HCT116 (cell line): Measurements from ENCODE around the gene PRND. TPM values are rescaled to one million over a fixed set of nuclear protein-coding genes. Genes with fewer than 3 reads are reported as not detected.

Experiments used
- ATAC-seq: fragments of 200-7000 bp; cut with Tn5 transposase; 2 replicates; pipeline ENCODE4 v1.9.1; 2020; ENCODE audit warnings: mild to moderate bottlenecking, moderate library complexity
- BruUV-seq: library from RNA; stranded (reverse); fragments of 400-500 nt; replicated peaks from 2 replicates; lab custom pipeline; 2021; lab: Mats Ljungman, UMichigan
- CTCF ChIA-PET: fragments of 300-600 bp; sonication (Branson Sonifier 250); formaldehyde crosslinking; loops from one replicate; lab custom pipeline; 2021; ENCODE audit warnings: antibody characterized with exemption; lab: Charles Lee
- POLR2A ChIA-PET: fragments of 300-600, 350-600 bp; sonication (Branson Sonifier 250); formaldehyde crosslinking; loops from one replicate; lab custom pipeline; 2021; ENCODE audit warnings: antibody characterized with exemption; lab: Charles Lee
- RAD21 ChIA-PET, 2 experiments: fragments of 300-600 bp; sonication (Branson Sonifier 250); formaldehyde crosslinking; loops; one replicate each; lab custom pipeline; 2023; ENCODE audit warnings: low total read pairs in 2 of 2; ENCODE audit not compliant: uncharacterized antibody in 2 of 2, unreplicated experiment in 2 of 2, low non-redundant PET in 1 of 2; lab: Charles Lee
- DNase-seq: peaks from one replicate; pipeline ENCODE4 v3.0.0-alpha.2; 2010; ENCODE audit warnings: low read depth, low spot score
- H2AFZ ChIP-seq: fragments of 200-600 bp; shearing (Covaris generic), sonication (generic); 2 replicates; pipeline ENCODE4 v1.6.1; 2017; ENCODE audit warnings: low read depth, mixed run types, mixed read lengths, antibody characterized with exemption, low read length; ENCODE audit not compliant: poor library complexity, severe bottlenecking
- H3K27ac ChIP-seq: 2 replicates; pipeline ENCODE4 v1.5.1; 2012; ENCODE audit warnings: low read depth, low read length
- H3K27me3 ChIP-seq: fragments of 200-600 bp; sonication (generic); 2 replicates; pipeline ENCODE4 v1.6.1; 2016; ENCODE audit warnings: mixed run types, low read length, mixed read lengths; ENCODE audit not compliant: insufficient read depth
- H3K36me3 ChIP-seq, 2 experiments: fragments of 200-500 bp in 1 of 2; fragments of 200-600 bp in 1 of 2; sonication (Bioruptor generic) in 1 of 2; sonication (generic) in 1 of 2; 2 replicates each; pipeline versions ENCODE4 v1.5.1 to v1.6.1; 2014 to 2016; ENCODE audit warnings: low read length in 2 of 2, inconsistent platforms in 1 of 2, mixed read lengths in 1 of 2, mixed run types in 1 of 2; ENCODE audit not compliant: insufficient read depth in 2 of 2, control insufficient read depth in 1 of 2
- H3K4me1 ChIP-seq, 2 experiments: fragments of 200-600 bp in 1 of 2; sonication (generic) in 1 of 2; 2 replicates each; pipeline versions ENCODE4 v1.5.1 to v1.6.1; 2012 to 2017; ENCODE audit warnings: low read length in 2 of 2, inconsistent platforms in 1 of 2, mild to moderate bottlenecking in 1 of 2, mixed read lengths in 1 of 2, mixed run types in 1 of 2, moderate library complexity in 1 of 2; ENCODE audit not compliant: insufficient read depth in 2 of 2, control insufficient read depth in 1 of 2
- H3K4me2 ChIP-seq: fragments of 200-600 bp; sonication (generic); 2 replicates; pipeline ENCODE4 v1.6.1; 2017; ENCODE audit warnings: mixed run types, low read length, mixed read lengths
- H3K4me3 ChIP-seq, 2 experiments: fragments of 200-600 bp in 1 of 2; sonication (generic) in 1 of 2; replicated peaks in 1 of 2; 2 replicates each; pipeline ENCODE4 v1.5.1; 2011 to 2016; ENCODE audit warnings: low read length in 2 of 2, control low read depth in 1 of 2, low read depth in 1 of 2, mild to moderate bottlenecking in 1 of 2, mixed read lengths in 1 of 2, mixed run types in 1 of 2
- H3K79me2 ChIP-seq: fragments of 200-600 bp; sonication (generic); 2 replicates; pipeline ENCODE4 v1.6.1; 2017; ENCODE audit warnings: mild to moderate bottlenecking, mixed run types, low read length, moderate library complexity, mixed read lengths; ENCODE audit not compliant: insufficient read depth
- H3K9ac ChIP-seq: fragments of 200-600 bp; sonication (generic); 2 replicates; pipeline ENCODE4 v1.6.1; 2016; ENCODE audit warnings: low read length, mixed read lengths
- H3K9me2 ChIP-seq: fragments of 200-600 bp; sonication (generic), shearing (Covaris generic); 2 replicates; pipeline ENCODE4 v1.6.1; 2017; ENCODE audit warnings: mixed run types, mild to moderate bottlenecking, moderate library complexity; ENCODE audit not compliant: insufficient read depth
- H3K9me3 ChIP-seq, 2 experiments: fragments of 200-500 bp in 1 of 2; fragments of 200-600 bp in 1 of 2; sonication (Bioruptor generic) in 1 of 2; sonication (generic) in 1 of 2; 2 replicates each; pipeline ENCODE4 v1.6.1; 2014 to 2017; ENCODE audit warnings: low read length in 2 of 2, mixed read lengths in 2 of 2, inconsistent platforms in 1 of 2, low read depth in 1 of 2, mild to moderate bottlenecking in 1 of 2, mixed run types in 1 of 2, moderate library complexity in 1 of 2; ENCODE audit not compliant: control insufficient read depth in 1 of 2, insufficient read depth in 1 of 2
- H4K20me1 ChIP-seq: fragments of 200-600 bp; sonication (generic), shearing (Covaris generic); 2 replicates; pipeline ENCODE4 v1.6.1; 2017; ENCODE audit warnings: mixed run types, mild to moderate bottlenecking, moderate library complexity; ENCODE audit not compliant: insufficient read depth
- CBX3 ChIP-seq: IDR thresholded peaks from 2 replicates; pipeline ENCODE4 v1.6.1; 2012; ENCODE audit warnings: low read depth
- CEBPB ChIP-seq: IDR thresholded peaks from 2 replicates; pipeline ENCODE4 v1.6.1; 2012; ENCODE audit warnings: low read depth
- EGR1 ChIP-seq: IDR thresholded peaks from 2 replicates; pipeline ENCODE4 v1.6.1; 2012; ENCODE audit warnings: low read depth
- ELF1 ChIP-seq: IDR thresholded peaks from 2 replicates; pipeline ENCODE4 v1.6.1; 2012; ENCODE audit warnings: low read depth, borderline replicate concordance
- EZH2 ChIP-seq: fragments of 200-600 bp; sonication (generic); IDR thresholded peaks from 2 replicates; pipeline ENCODE4 v1.6.1; 2017; ENCODE audit warnings: antibody characterized with exemption, mixed run types
- EZH2phosphoT487 ChIP-seq: fragments of 200-600 bp; IDR thresholded peaks from 2 replicates; pipeline ENCODE4 v1.6.1; 2018; ENCODE audit warnings: antibody characterized with exemption, borderline replicate concordance
- JUND ChIP-seq: IDR thresholded peaks from 2 replicates; pipeline ENCODE4 v1.6.1; 2012
- MAX ChIP-seq: IDR thresholded peaks from 2 replicates; pipeline ENCODE4 v1.6.1; 2012
- POLR2AphosphoS5 ChIP-seq: IDR thresholded peaks from 2 replicates; pipeline ENCODE4 v1.6.1; 2011; ENCODE audit warnings: mild to moderate bottlenecking, low read depth, low read length, moderate library complexity
- RAD21 ChIP-seq: IDR thresholded peaks from 2 replicates; pipeline ENCODE4 v1.6.1; 2012; ENCODE audit warnings: low read depth, mild to moderate bottlenecking
- REST ChIP-seq: IDR thresholded peaks from 2 replicates; pipeline ENCODE4 v1.6.1; 2012; ENCODE audit warnings: low read depth
- SIN3A ChIP-seq: IDR thresholded peaks from 2 replicates; pipeline ENCODE4 v1.6.1; 2012; ENCODE audit warnings: low read depth
- SP1 ChIP-seq: IDR thresholded peaks from 2 replicates; pipeline ENCODE4 v1.6.1; 2012; ENCODE audit warnings: low read depth
- SRF ChIP-seq: IDR thresholded peaks from 2 replicates; pipeline ENCODE4 v1.6.1; 2012; ENCODE audit warnings: low read depth
- TCF7L2 ChIP-seq: IDR thresholded peaks from 2 replicates; pipeline ENCODE4 v1.7.0; 2011; ENCODE audit warnings: borderline replicate concordance, inconsistent platforms; ENCODE audit not compliant: insufficient read depth, insufficient read length; ENCODE audit errors: extremely low read depth
- ZFX ChIP-seq: fragments of 450-650 bp; IDR thresholded peaks from 2 replicates; pipeline ENCODE4 v1.6.1; 2017
- intact Hi-C: fragments of 100-400 bp; cut with micrococcal nuclease; formaldehyde crosslinking; loops from 2 replicates; pipeline ENCODE4 v1.10.0; 2022
- total RNA-seq: library from RNA; stranded (reverse); gene quantifications from one replicate; pipeline ENCODE4 v1.2.1, GENCODE V29; 2021; ENCODE audit not compliant: unreplicated experiment
- TF ChIP-seq, protein P1 (sequence below): IDR thresholded peaks from 2 replicates; pipeline ENCODE4 v1.6.1; 2011; ENCODE audit warnings: mild to moderate bottlenecking, low read length, moderate library complexity; ENCODE audit not compliant: insufficient replicate concordance; ENCODE audit errors: extremely low read depth
- TF ChIP-seq, protein P2 (sequence below): IDR thresholded peaks from 2 replicates; pipeline ENCODE4 v1.6.1; 2012

Gene PRND
- total RNA-seq, 1 experiment from 2014 or later = not detected

DNA sequence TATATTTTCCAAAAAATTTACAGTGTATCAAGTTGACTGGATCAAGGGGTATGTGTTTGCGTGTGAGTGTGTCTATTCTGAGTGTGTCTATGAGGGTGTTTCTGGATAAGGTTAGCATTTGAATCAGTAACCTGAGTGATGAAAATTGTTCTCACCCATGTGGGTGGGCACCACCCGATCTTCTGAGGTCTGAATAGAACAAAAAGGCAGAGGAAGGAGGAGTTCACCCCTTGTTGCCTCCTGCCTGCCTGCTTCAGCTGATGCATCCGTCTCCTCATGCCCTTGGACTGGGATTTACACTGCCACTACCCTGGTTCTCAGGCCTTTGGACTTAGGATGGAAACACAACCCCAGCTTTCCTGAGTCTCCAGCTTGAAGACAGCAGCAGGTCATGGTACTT is 13.7 kb upstream of the PRND start:
- intact Hi-C loops = no loop called here
- BruUV-seq = no TSS peak
- ChIA-PET CTCF (no interaction called here), RAD21 (no interaction called here), POLR2A (no interaction called here)
- H3K79me2 ChIP-seq = no peaks in the 10 kb centered on the region
- H2AFZ ChIP-seq = no peak overlapping the region
- H3K9ac ChIP-seq = no peak overlapping the region
- H3K4me2 ChIP-seq = no peak overlapping the region
- no peaks in the 10 kb centered on the region for H3K27me3 ChIP-seq
- ATAC-seq (no peak), DNase-seq (no peak)
- H3K4me1 ChIP-seq = peaks cover 13 to 20% of the 10 kb centered on the region in 2 experiments
- no peak overlapping the region for H3K27ac ChIP-seq
- no peaks in the 10 kb centered on the region for H3K9me2 ChIP-seq
- H4K20me1 ChIP-seq = no peaks in the 10 kb centered on the region
- TF ChIP-seq POLR2AphosphoS5 = no peak
- TF ChIP-seq ELF1 = no peak
- no peaks in the 10 kb centered on the region for H3K36me3 ChIP-seq
- no peaks in the 10 kb centered on the region for H3K9me3 ChIP-seq
- no peak overlapping the region for H3K4me3 ChIP-seq

- Histone ChIP-seq H3K79me2 (no peaks in the 10 kb centered on the region), H3K36me3 (no peaks in the 10 kb centered on the region), H2AFZ (no peak overlapping the region), H3K27ac (no peak overlapping the region), H3K9me3 (no peaks in the 10 kb centered on the region), H3K4me3 (no peak overlapping the region), H4K20me1 (no peaks in the 10 kb centered on the region), H3K9ac (no peak overlapping the region), H3K9me2 (no peaks in the 10 kb centered on the region), H3K4me2 (no peak overlapping the region), H3K4me1 (peaks cover 13 to 20% of the 10 kb centered on the region in 2 experiments), H3K27me3 (no peaks in the 10 kb centered on the region)
- no peak for DNase-seq
- ATAC-seq = no peak
- POLR2A ChIA-PET = no interaction called here
- intact Hi-C loops = no loop called here
- CTCF ChIA-PET = no interaction called here
- RAD21 ChIA-PET = no interaction called here
- BruUV-seq = no TSS peak
- TF ChIP-seq, protein P1, sequence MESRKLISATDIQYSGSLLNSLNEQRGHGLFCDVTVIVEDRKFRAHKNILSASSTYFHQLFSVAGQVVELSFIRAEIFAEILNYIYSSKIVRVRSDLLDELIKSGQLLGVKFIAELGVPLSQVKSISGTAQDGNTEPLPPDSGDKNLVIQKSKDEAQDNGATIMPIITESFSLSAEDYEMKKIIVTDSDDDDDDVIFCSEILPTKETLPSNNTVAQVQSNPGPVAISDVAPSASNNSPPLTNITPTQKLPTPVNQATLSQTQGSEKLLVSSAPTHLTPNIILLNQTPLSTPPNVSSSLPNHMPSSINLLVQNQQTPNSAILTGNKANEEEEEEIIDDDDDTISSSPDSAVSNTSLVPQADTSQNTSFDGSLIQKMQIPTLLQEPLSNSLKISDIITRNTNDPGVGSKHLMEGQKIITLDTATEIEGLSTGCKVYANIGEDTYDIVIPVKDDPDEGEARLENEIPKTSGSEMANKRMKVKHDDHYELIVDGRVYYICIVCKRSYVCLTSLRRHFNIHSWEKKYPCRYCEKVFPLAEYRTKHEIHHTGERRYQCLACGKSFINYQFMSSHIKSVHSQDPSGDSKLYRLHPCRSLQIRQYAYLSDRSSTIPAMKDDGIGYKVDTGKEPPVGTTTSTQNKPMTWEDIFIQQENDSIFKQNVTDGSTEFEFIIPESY = no peak
- no peak for TF ChIP-seq JUND
- no peak for TF ChIP-seq SRF
- TF ChIP-seq REST = no peak
- no peak for TF ChIP-seq SIN3A
- TF ChIP-seq CEBPB = no peak
- no peak for TF ChIP-seq EZH2
- TF ChIP-seq TCF7L2 = no peak
- no peak for TF ChIP-seq ZFX
- no peak for TF ChIP-seq EGR1
- TF ChIP-seq SP1 = no peak
- no peak for TF ChIP-seq POLR2AphosphoS5
- no peak for TF ChIP-seq CBX3
- TF ChIP-seq EZH2phosphoT487 = no peak
- no peak for TF ChIP-seq RAD21
- TF ChIP-seq, protein P2, sequence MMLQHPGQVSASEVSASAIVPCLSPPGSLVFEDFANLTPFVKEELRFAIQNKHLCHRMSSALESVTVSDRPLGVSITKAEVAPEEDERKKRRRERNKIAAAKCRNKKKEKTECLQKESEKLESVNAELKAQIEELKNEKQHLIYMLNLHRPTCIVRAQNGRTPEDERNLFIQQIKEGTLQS = no peak
- TF ChIP-seq MAX = no peak
Measured at GRCh38 chr20:4708856-4709255, 12.9 kb upstream of the PRND start.
